Panc1 (cell line): Measurements from ENCODE around the gene NUP210L. TPM values are rescaled to one million over a fixed set of nuclear protein-coding genes. Genes with fewer than 3 reads are reported as not detected.

Source experiments
- ATAC-seq: fragments of 200-7000 bp; cut with Tn5 transposase; 2 replicates; pipeline ENCODE4 v1.9.1; 2020; ENCODE audit warnings: mild to moderate bottlenecking, moderate library complexity
- BruUV-seq: library from RNA; stranded (reverse); fragments of 400-500 nt; replicated peaks from 2 replicates; lab custom pipeline; 2021; lab: Mats Ljungman, UMichigan
- CTCF ChIA-PET: fragments of 300-600 bp; sonication (Branson Sonifier 250); formaldehyde crosslinking; loops from one replicate; lab custom pipeline; 2022; ENCODE audit warnings: antibody characterized with exemption; lab: Charles Lee
- POLR2A ChIA-PET: fragments of 300-600 bp; sonication (Branson Sonifier 250); formaldehyde crosslinking; loops from one replicate; lab custom pipeline; 2022; ENCODE audit warnings: antibody characterized with exemption; lab: Charles Lee
- DNase-seq: peaks from one replicate; pipeline ENCODE4 v3.0.0-alpha.2; 2010; ENCODE audit warnings: low read depth, low spot score
- H3K27ac ChIP-seq: 2 replicates; pipeline ENCODE4 v1.5.1; 2011; ENCODE audit warnings: mild to moderate bottlenecking, low read length, inconsistent platforms
- H3K27me3 ChIP-seq: fragments of 200-500 bp; sonication (Bioruptor generic); 2 replicates; pipeline ENCODE4 v1.6.0; 2014; ENCODE audit warnings: low read length, inconsistent platforms; ENCODE audit not compliant: control insufficient read depth, insufficient read depth
- H3K36me3 ChIP-seq: fragments of 200-500 bp; sonication (Bioruptor generic); 2 replicates; pipeline ENCODE4 v1.5.1; 2014; ENCODE audit warnings: inconsistent platforms, mild to moderate bottlenecking, low read length, moderate library complexity; ENCODE audit not compliant: control insufficient read depth, insufficient read depth
- H3K4me1 ChIP-seq: 2 replicates; pipeline ENCODE4 v1.5.1; 2011; ENCODE audit warnings: inconsistent platforms, mild to moderate bottlenecking, low read length, moderate library complexity; ENCODE audit not compliant: control insufficient read depth, insufficient read depth
- H3K4me3 ChIP-seq, 2 experiments: 2 replicates each; pipeline ENCODE4 v1.5.1; 2011 to 2012; ENCODE audit warnings: low read depth in 2 of 2, low read length in 2 of 2, mild to moderate bottlenecking in 2 of 2, inconsistent platforms in 1 of 2, moderate library complexity in 1 of 2
- H3K9me3 ChIP-seq: fragments of 200-500 bp; sonication (Bioruptor generic); 2 replicates; pipeline ENCODE4 v1.5.1; 2014; ENCODE audit warnings: low read depth, mild to moderate bottlenecking, inconsistent platforms, low read length, moderate library complexity; ENCODE audit not compliant: control insufficient read depth, insufficient read depth
- CTCF ChIP-seq: fragments of 450-650 bp; IDR thresholded peaks from 2 replicates; pipeline ENCODE4 v1.5.1; 2017; ENCODE audit warnings: mild to moderate bottlenecking
- POLR2AphosphoS5 ChIP-seq: IDR thresholded peaks from 2 replicates; pipeline ENCODE4 v1.6.1; 2012; ENCODE audit warnings: mild to moderate bottlenecking, low read depth, low read length, moderate library complexity
- SIN3A ChIP-seq: IDR thresholded peaks from 2 replicates; pipeline ENCODE4 v1.6.1; 2012; ENCODE audit warnings: low read depth, mild to moderate bottlenecking, low read length, moderate library complexity, borderline replicate concordance; ENCODE audit not compliant: insufficient read depth
- TCF7L2 ChIP-seq: IDR thresholded peaks from 2 replicates; pipeline ENCODE4 v1.6.1; 2011; ENCODE audit warnings: mild to moderate bottlenecking, low read depth, low read length, inconsistent platforms
- in situ Hi-C: cut with HindIII; loops from 2 replicates; pipeline ENCODE4 v1.10.0; 2016; ENCODE audit warnings: low sequenced_read_pairs, low pct_unique_long_range_greater_than_20kb
- intact Hi-C: fragments of 100-400 bp; cut with micrococcal nuclease; formaldehyde crosslinking; loops from one replicate; pipeline ENCODE4 v1.10.0; 2022; ENCODE audit not compliant: unreplicated experiment
- total RNA-seq: library from RNA; stranded (reverse); gene quantifications from one replicate; pipeline ENCODE4 v1.2.1, GENCODE V29; 2021; ENCODE audit not compliant: unreplicated experiment
- TF ChIP-seq, protein P1 (sequence below), 2 experiments: IDR thresholded peaks; 2 replicates each; pipeline ENCODE4 v1.6.1; 2011 to 2012; ENCODE audit warnings: low read depth in 2 of 2, control low read depth in 1 of 2, low read length in 1 of 2, mild to moderate bottlenecking in 1 of 2, moderate library complexity in 1 of 2; ENCODE audit not compliant: insufficient read depth in 1 of 2

Gene NUP210L
- total RNA-seq, 1 experiment from 2014 or later: 0.05 TPM

DNA sequence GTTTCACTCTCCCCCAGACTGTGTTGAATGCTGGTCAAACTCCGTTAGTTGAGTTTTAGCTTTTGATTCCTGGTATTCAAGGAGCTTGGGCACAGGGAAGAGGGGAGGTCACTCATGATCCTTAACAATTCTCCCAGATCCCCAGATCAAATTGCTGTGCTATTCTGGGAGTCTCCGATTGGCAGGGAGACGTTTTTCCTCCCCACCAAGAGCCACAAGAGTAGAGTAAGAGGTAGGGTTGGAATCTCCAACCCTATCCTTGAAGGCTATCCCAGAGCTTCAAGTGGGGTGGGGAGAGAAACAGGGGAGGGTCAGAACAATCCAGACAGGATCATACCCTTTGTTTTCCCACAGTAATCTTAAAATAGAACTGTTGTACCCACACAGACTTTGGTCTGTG lies 37.6 kb upstream of the NUP210L start:
- Histone ChIP-seq H3K27me3 (peaks cover 13% of the 10 kb centered on the region), H3K4me1 (no peaks in the 10 kb centered on the region), H3K36me3 (no peaks in the 10 kb centered on the region), H3K27ac (no peak overlapping the region), H3K4me3 (no peak overlapping the region), H3K9me3 (no peaks in the 10 kb centered on the region)
- ATAC-seq: no peak
- CTCF ChIA-PET: no interaction called here
- no peak for DNase-seq
- POLR2A ChIA-PET: no interaction called here
- in situ Hi-C loops (no loop called here), intact Hi-C loops (loop anchor here (10.0 kb wide), 1 partner anchor 142 kb away; no protein-coding TSS in a partner anchor)
- no TSS peak for BruUV-seq
- TF ChIP-seq POLR2AphosphoS5 (no peak), CTCF (no peak), TCF7L2 (no peak), SIN3A (no peak)
- TF ChIP-seq, protein P1, sequence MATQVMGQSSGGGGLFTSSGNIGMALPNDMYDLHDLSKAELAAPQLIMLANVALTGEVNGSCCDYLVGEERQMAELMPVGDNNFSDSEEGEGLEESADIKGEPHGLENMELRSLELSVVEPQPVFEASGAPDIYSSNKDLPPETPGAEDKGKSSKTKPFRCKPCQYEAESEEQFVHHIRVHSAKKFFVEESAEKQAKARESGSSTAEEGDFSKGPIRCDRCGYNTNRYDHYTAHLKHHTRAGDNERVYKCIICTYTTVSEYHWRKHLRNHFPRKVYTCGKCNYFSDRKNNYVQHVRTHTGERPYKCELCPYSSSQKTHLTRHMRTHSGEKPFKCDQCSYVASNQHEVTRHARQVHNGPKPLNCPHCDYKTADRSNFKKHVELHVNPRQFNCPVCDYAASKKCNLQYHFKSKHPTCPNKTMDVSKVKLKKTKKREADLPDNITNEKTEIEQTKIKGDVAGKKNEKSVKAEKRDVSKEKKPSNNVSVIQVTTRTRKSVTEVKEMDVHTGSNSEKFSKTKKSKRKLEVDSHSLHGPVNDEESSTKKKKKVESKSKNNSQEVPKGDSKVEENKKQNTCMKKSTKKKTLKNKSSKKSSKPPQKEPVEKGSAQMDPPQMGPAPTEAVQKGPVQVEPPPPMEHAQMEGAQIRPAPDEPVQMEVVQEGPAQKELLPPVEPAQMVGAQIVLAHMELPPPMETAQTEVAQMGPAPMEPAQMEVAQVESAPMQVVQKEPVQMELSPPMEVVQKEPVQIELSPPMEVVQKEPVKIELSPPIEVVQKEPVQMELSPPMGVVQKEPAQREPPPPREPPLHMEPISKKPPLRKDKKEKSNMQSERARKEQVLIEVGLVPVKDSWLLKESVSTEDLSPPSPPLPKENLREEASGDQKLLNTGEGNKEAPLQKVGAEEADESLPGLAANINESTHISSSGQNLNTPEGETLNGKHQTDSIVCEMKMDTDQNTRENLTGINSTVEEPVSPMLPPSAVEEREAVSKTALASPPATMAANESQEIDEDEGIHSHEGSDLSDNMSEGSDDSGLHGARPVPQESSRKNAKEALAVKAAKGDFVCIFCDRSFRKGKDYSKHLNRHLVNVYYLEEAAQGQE (IDR thresholded peaks at IDR 0.05; ENCODE audit: insufficient read depth in 1 of 2, low read depth in 2 of 2, low read length in 1 of 2): no peak

DNA sequence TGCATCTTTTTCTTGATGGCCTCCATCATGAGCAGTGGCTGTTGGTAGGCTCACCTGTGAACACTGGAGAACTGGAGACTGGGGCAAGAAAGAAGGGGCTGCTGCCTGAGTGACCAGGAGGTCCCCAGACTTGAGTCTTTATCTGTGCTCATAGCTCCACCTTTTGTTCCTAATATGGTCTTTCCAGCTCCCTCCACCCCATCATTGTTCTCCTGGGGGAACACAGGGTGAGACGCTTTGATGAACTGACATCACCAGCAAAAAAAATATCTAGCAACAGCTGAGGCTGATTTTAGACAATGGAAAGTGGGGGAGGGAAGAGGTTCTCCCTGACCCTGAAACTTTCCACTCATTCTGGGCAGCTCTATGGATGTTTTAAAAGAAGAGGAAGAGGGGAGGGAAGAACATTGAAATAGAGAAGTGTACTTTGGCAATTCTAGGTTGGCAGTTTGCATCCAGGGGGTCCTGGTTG lies 37.2 kb upstream of the NUP210L start, which contains the start of gene TPM3:
Gene TPM3, minus strand, starts transcription at position 111 of the 472 bp plus-strand sequence. Its CDS starts 82 bp downstream, at position 29.
- in situ Hi-C loops: no loop called here
- CTCF ChIA-PET: interaction anchor here (0.6 kb wide), 1 partner anchor 128 kb away, joined by 3 read pairs; no protein-coding TSS in a partner anchor
- POLR2A ChIA-PET: no interaction called here

More for the DNA sequence above, 37.2 kb upstream of the NUP210L start, which contains the start of gene TPM3:
- intact Hi-C loops: loop anchor here (10.0 kb wide), 1 partner anchor 143 kb away; no protein-coding TSS in a partner anchor
- Histone ChIP-seq H3K36me3 (no peaks in the 10 kb centered on the region), H3K4me3 (no peak within 1 kb of the TSS), H3K9me3 (no peaks in the 10 kb centered on the region), H3K27me3 (peaks cover 13% of the 10 kb centered on the region), H3K27ac (no peak within 1 kb of the TSS), H3K4me1 (no peaks in the 10 kb centered on the region)
- no TSS peak for BruUV-seq
- ATAC-seq: no peak
- TF ChIP-seq CTCF (no peak), SIN3A (no peak), POLR2AphosphoS5 (no peak), TCF7L2 (no peak)
- TF ChIP-seq, protein P1 (IDR thresholded peaks at IDR 0.05; ENCODE audit: insufficient read depth in 1 of 2, low read depth in 2 of 2, low read length in 1 of 2): no peak
- DNase-seq: no peak
